ENCODE measurements around the gene REXO1.

REXO1 gene

GRCh38 chr19:1829958-1830357 is 18.3 kb downstream of the REXO1 start:
- DNase-seq = no peak

- DNase-seq = no peak
These were observed 19.7 kb downstream of the REXO1 start for GRCh38 chr19:1828279-1829238.

DNA sequence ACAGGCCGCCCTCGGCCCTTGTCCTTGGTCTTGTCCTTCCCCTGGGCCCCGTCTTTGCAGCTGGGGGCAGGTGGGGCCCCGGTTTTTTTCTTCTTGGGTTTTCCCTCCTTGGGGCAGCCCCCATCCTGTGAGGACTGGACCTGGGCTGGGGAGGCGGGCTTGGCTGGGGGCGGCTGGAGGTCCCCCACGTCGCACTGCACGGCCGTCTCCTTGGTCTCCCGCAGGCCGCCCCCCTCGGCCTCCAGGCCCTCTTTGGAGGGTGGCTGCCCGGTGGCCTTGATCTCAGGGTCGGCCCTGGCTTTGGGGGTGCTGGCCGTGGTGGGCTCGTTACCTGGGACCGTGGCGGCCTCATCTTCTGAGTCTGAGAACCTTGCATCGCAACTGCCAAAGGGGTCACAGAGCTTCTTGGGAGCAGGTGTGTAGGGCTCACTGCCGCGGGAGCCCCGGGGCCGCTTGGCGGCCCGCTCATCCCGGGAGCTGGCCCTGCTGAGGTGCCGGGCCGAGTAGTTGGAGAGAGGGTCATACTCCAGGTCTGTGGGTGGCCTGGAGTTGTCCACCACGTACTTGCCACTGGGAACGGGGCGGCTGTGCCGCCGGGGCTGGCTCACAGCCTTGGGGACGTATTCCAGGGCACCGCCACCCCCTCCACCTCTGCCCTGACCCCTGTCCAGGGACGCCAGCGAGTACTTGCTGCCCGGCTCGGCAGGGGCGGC is 20.6 kb downstream of the REXO1 start:
- no peak for DNase-seq

- no peak for DNase-seq
These were observed 21.4 kb downstream of the REXO1 start for GRCh38 chr19:1826557-1827521.

GRCh38 chr19:1825909-1826556 is 22.2 kb downstream of the REXO1 start:
- DNase-seq = peak in 48 of 51 donors; percentile 6 to 83 (median 44)

- no peak for DNase-seq
These were observed 24.0 kb downstream of the REXO1 start for GRCh38 chr19:1824252-1824622.

- no peak for DNase-seq
These were observed 24.6 kb downstream of the REXO1 start for GRCh38 chr19:1823539-1824251.

- DNase-seq = no peak
These were observed 25.3 kb downstream of the REXO1 start for GRCh38 chr19:1823020-1823419.

DNA sequence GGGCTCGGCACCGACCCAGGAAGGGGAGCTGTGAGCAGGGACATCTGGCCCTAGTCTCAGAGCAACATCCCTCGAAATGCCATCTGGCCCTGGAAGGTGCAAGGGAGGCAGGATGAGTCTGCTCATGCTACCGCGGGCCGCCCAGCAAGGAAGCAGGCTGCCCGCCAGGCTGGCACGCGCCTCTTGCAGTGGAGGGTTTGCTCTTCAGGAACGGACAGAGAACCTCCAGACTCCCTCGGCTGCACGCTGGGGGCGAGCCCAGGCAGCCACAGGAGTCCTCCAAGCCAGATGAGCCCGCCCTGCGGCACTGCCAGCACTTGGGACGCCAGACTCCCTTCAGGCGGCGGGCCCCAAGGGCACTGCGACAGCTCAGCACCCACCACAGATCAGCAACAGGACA is 26.1 kb downstream of the REXO1 start:
- DNase-seq = no peak

DNA sequence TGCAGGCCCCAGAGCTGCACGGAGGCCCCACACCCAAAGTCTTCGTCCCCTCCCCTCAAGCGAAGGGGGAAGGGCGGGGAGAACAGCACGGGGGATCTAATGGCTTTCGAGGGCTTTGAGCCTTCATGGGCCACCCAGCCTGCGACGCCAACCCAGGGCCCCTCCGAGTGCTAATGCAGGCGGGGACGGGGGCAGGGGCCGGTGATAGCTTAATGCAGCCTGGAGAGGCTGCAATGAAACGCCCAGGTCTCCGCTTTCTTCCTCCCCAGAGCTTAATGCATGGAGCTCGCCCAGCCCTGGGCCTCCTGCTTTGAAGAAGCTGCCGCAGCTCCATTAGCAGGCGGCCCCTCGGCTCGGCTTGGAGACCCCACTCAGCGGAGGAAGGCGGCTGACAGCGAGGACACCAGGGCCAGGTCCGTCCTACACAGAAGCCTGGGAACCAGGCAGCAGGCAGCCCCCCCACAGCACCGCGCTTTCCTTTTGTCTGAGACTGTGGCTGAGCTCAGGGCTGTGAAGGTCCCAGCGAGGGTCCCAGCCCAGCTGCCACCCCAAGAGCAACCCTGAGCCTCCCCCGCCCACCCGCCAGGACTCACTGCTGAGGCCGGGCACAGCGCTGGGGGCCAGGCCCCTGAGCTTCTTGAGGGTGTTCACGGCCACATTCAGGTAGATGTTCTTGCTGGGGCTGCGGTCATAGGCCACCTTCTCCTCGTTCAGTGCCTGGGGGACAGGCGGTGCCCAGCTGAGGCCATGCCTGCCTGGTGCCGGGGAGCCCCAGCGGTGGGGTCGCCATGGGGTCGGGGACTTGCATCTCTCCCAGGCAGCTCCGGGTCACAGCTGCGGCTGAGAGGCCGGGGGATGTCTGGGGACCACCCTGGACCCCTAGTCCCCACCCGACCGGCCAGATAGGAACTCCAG is 28.7 kb downstream of the REXO1 start:
- no peak for DNase-seq

DNA sequence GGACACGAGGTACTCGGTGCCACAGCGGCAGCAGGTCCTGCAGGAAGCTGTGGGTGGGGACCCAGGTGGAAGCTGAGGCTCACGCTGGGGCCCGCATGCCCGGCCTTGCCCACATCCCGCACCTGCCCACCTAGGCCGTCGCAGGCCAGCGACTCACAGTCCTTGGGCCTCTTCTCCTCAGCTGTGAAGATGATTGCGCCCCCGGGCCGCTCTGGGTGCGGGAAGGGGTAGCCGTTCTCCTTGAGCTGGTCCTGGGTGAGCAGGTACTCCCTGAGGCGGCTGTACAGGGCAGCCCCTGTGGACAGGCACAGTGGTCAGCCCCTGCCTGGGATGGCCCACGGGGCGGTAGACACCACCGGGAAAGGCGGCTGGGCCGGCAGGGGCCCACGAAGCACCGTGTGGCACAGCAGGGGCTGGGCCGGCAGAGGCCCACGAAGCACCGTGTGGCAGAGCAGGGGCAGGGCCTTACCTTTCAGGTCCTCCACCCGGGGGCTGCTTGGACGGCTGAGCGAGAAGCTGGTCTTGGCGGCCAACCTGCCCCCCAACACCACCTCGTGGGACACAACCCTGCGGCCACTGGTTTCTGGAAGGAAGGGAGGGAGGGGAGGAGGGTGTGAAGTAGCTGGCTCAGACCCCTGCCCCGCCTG is 29.6 kb downstream of the REXO1 start:
- no peak for DNase-seq

GRCh38 chr19:1817553-1818179 is 30.6 kb downstream of the REXO1 start:
- no peak for DNase-seq

DNA sequence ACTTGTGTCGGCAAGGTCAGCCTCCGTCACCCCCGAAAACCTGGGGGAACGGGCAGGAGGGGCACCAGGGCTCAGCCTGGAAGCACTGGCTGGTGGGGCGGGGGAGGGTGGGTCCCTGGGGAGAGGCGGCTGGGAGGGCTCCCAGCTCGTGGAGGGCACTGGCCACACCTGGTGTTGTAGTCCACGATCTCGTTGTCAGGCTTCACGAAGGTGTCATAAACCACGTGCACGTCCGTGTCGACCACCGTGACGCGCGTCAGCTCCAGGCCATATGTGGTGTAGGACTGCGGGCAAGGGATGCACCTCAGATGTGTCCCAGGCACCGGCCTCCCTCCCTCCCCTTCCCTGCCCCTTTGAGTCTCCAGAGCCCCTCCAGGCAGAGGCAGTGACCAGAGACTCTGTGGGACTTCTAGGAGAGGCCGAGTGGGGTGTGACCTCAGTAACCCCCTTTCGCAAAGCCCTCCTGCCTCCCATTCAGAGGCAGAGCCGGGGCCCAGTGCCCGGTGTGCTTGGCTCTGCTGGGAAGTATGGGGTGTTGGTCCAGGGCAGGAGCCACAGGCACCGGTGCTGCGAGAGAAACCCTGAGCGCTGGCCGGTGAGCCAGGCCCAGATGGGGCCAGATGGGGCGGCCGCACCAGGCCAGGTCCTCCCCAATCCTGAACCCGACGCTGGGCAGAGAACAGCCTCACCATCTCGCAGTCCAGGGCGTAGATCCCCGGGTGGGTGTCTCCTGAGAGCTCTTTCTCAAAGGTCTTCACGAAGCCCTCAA is 31.6 kb downstream of the REXO1 start:
- no peak for DNase-seq

DNA sequence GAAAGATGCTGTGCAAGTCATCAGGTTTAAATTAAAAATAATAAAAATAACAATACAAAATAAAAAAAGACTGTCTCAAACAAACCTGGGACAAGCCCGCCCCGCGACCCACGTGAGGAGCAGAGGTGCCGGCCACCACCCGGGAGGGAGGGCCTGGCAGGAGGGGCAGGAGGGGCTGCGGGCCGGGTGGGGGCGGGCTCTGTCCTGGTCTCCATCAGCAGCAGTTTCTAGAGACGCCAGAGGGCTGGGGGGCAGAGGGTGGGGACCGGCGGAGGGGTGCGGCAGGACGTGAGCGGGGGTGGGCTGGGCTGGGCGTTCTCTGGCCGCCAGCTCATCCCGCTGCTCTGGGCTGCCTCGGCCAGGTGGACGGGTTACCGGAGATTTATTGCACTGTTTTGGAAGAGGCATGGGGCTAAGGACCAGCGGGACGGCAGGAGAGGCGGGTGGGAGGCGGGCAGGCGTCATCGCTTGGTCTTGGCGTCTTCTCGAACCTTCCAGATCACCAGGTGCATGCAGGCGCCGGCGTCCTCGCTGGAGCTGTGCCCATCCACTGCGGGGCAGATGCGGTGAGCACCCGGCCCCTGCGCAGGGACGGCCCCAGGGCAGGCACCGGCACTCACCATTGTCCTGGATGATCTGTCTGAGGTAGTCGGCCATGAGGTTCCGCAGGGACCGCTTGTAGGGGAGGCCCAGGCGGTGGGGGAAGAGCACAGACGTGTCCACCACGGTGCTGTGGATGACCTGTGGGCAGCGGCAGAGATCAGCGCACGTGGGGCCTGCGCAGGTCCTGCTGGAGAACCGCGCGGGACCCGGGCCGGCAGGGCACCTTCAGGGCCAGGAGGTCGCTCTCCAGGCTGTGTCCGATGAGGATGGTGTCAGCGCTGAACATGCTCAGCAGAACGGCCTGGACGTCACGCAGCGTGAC is 32.4 kb downstream of the REXO1 start:
- no peak for DNase-seq

GRCh38 chr19:1814833-1815604 is 33.3 kb downstream of the REXO1 start:
- DNase-seq = no peak

Measured in hypothalamus (tissue), 51 donors.